Omental fat pad (tissue), 4 donors: ENCODE data around the gene SPZ1. TPM values are rescaled to one million over a fixed set of nuclear protein-coding genes. Genes with fewer than 3 reads are reported as not detected.

Source experiments
- small RNA-seq: library from RNA; depleted of rRNA; stranded (forward); fragments of <200 nt; gene quantifications from one replicate; pipeline ENCODE3, GENCODE V24; 2016
- total RNA-seq, 4 donors: library from RNA; depleted of rRNA; stranded (reverse); fragments of >200 nt; gene quantifications; one replicate each; pipeline ENCODE4 v1.1.0, GENCODE V29; 2016

The SPZ1 gene
- total RNA-seq, 4 donors from 2014 or later, result not detected

Small RNAs within 50 kb of the gene (small RNA-seq; reads per million reads assigned to genes)
- gene AC026410.2, result not detected
- gene RF00322, result not detected
- gene RNU6-211P, result not detected

Other genes with a start within 250 kb of the SPZ1 start
- gene SERINC5, start 64.0 kb upstream of the SPZ1 start, total RNA-seq, result 10 to 100 TPM; 19.5 to 32.8 (median 25.6) TPM
- gene ZFYVE16, start 88.1 kb downstream of the SPZ1 start, total RNA-seq, result 10 to 100 TPM; 24.2 to 71.2 (median 30.5) TPM
- 1 to 10 TPM in 3 of 4 donors, under 1 TPM in 1; 0.79 to 5.7 (median 4.1) TPM for gene FAM151B, start 168.1 kb downstream of the SPZ1 start, total RNA-seq